NB4 (cell line): ENCODE results near the gene WDFY3.
A peak's percentile ranks its signal among the peaks of the same experiment; 100 is the strongest.

Source experiments
- DNase-seq: peaks from one replicate; pipeline ENCODE4 v3.0.0; 2010; ENCODE audit warnings: low read depth
- H3K4me3 ChIP-seq: one replicate; pipeline ENCODE4 v1.5.1; 2011; ENCODE audit warnings: mild to moderate bottlenecking, low read depth, low read length, moderate library complexity
- MYC ChIP-seq: IDR thresholded peaks from 2 replicates; pipeline ENCODE4 v1.6.1; 2011; ENCODE audit warnings: low read depth, low read length
- POLR2A ChIP-seq: IDR thresholded peaks from 2 replicates; pipeline ENCODE4 v1.6.1; 2011; ENCODE audit warnings: mild to moderate bottlenecking; ENCODE audit not compliant: insufficient read length; ENCODE audit errors: extremely low read depth
- TF ChIP-seq, protein P1 (sequence below): IDR thresholded peaks from 2 replicates; pipeline ENCODE4 v1.6.1; 2011; ENCODE audit warnings: low read depth, low read length
- TF ChIP-seq, protein P2 (sequence below): IDR thresholded peaks from one replicate; pipeline ENCODE4 v1.5.1; 2012; ENCODE audit warnings: low read depth, low read length

Gene WDFY3

GRCh38 chr4:84691800-84692199 lies 274.7 kb downstream of the WDFY3 start:
- DNase-seq, result no peak
- no peak overlapping the region for H3K4me3 ChIP-seq
- TF ChIP-seq, protein P1, sequence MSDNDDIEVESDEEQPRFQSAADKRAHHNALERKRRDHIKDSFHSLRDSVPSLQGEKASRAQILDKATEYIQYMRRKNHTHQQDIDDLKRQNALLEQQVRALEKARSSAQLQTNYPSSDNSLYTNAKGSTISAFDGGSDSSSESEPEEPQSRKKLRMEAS, result no peak
- no peak for TF ChIP-seq MYC
- TF ChIP-seq, protein P2, sequence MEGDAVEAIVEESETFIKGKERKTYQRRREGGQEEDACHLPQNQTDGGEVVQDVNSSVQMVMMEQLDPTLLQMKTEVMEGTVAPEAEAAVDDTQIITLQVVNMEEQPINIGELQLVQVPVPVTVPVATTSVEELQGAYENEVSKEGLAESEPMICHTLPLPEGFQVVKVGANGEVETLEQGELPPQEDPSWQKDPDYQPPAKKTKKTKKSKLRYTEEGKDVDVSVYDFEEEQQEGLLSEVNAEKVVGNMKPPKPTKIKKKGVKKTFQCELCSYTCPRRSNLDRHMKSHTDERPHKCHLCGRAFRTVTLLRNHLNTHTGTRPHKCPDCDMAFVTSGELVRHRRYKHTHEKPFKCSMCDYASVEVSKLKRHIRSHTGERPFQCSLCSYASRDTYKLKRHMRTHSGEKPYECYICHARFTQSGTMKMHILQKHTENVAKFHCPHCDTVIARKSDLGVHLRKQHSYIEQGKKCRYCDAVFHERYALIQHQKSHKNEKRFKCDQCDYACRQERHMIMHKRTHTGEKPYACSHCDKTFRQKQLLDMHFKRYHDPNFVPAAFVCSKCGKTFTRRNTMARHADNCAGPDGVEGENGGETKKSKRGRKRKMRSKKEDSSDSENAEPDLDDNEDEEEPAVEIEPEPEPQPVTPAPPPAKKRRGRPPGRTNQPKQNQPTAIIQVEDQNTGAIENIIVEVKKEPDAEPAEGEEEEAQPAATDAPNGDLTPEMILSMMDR, result no peak
- TF ChIP-seq POLR2A, result no peak

- H3K4me3 ChIP-seq, result peak overlapping the region; percentile 47
- peak; percentile 91 for DNase-seq
- peak; percentile 42; the same call in 1 of the 2 replicates for TF ChIP-seq MYC
- TF ChIP-seq, protein P2, result no peak
- no peak for TF ChIP-seq POLR2A
- TF ChIP-seq, protein P1, result 0 out of 2 replicates have a peak, but pooled peaks have one; percentile 19
These were observed 275.3 kb downstream of the WDFY3 start for GRCh38 chr4:84691170-84691691.

- DNase-seq, result peak; percentile 48
- TF ChIP-seq, protein P1, result no peak
- TF ChIP-seq POLR2A (no peak), MYC (no peak)
- TF ChIP-seq, protein P2, result no peak
- H3K4me3 ChIP-seq, result peak overlapping the region; percentile 44
These were observed 276.0 kb downstream of the WDFY3 start for GRCh38 chr4:84690481-84690880.

DNA sequence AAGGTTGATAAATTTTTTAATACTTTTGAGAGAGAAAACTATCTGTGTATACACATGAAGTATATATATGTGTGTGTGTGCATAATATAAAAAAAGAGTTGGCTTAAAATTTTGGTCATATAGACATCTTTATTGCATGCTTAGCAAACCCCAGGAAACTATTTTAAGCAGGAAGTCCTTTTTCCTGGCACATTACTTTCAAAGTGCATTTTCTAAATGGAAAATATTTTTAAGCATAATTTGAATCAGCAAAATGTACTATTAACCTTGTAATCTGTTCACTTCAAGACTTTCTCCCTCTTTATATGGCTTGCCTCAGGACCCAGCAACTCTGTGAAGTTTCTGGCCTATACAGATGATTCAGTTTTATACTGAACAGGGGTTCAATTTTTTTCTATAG lies 277.3 kb downstream of the WDFY3 start:
- H3K4me3 ChIP-seq, result no peak overlapping the region
- DNase-seq, result no peak
- TF ChIP-seq, protein P2, result no peak
- no peak for TF ChIP-seq POLR2A

DNA sequence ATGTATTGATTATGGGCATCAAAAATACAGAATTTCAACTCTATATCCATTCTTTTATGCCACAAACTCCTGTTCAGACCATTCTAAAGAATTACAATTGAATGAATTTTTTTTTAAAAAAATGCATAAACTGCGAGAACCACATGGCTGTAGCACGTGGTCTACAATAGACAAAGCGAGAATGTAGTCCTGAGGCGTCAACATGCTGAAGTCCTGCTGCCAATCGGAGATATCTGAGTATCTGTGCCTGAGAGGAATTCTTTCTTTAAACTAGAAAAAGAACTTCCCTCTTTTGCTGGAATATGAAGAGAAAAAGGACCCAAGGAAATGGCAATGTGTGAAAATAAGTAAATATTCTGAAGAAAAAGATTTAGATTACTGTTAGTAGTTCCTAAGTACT lies 277.9 kb downstream of the WDFY3 start:
- TF ChIP-seq POLR2A (no peak), MYC (no peak)
- TF ChIP-seq, protein P1, result no peak
- TF ChIP-seq, protein P2, result no peak
- H3K4me3 ChIP-seq, result no peak overlapping the region
- DNase-seq, result no peak

DNA sequence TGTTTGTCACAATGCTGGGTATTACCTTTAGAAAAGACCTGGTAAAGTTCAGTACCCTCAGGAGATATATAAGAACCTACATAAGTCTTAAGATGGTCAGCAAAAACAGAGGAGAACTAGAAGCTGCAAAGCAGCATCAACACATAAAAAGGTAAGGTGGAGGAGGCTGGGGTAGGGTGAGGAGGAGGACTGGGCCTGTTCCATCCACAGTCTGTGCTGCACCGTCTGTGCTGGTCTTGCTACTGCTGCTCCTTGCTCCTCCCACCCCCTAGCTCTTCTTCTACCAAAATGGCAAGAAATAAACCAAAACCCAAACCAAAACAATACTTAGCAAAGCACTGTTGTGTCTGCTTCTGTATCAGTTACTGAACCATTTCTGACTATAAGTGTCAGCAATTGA lies 281.4 kb downstream of the WDFY3 start:
- H3K4me3 ChIP-seq, result no peak overlapping the region
- TF ChIP-seq POLR2A (no peak), MYC (no peak)
- TF ChIP-seq, protein P1, result no peak
- TF ChIP-seq, protein P2, result no peak
- no peak for DNase-seq
